ENCODE results near the gene NCBP3. TPM values are rescaled to one million over a fixed set of nuclear protein-coding genes. Genes with fewer than 3 reads are reported as not detected.

The NCBP3 gene
- total and polyA plus RNA-seq, 8 donors, result 7.6 to 40.6 (median 23.6) TPM

DNA sequence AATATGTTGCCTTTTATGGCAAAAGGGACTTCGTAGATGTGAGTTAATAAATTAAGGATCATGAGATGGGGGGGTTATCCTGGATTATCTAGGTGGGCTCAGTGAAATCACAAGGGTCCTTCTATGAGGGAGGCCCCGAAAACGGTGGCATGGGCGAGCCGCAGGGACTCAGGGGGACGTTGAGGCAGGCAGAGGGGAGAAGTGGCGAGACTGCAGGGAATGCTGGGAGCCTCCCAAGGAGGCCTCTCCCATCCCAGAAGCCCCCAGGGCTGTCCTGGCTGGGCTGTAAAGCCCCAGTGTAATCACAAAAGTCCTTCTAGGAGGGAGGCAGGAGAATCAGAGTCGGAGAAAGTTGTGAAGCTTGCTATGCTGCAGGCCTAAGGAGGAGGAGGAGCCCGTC lies 80.1 kb downstream of the NCBP3 start:
- H3K27ac ChIP-seq, result peak overlapping the region in 4 of 5 donors; percentile 14 to 34 (median 28)
- no peaks in the 10 kb centered on the region for H3K9me3 ChIP-seq
- intact Hi-C loops (cut with DNase I; ENCODE audit: low total_unique reads), result no loop called here
- 78 to 93% (median 89%) methylated on average over 9 of the region's 9 CpGs for WGBS, 5 donors
- H3K36me3 ChIP-seq, result no peaks in the 10 kb centered on the region
- no peak overlapping the region for H3K4me3 ChIP-seq
- DNase-seq, result no peak
- H3K4me1 ChIP-seq, result no peaks in the 10 kb centered on the region
- H3K27me3 ChIP-seq, result peaks cover 0 to 11% (median 0%) of the 10 kb centered on the region in 3 donors
- TF ChIP-seq POLR2A (IDR thresholded peaks at IDR 0.05) (no peak), EP300 (IDR thresholded peaks at IDR 0.05) (no peak), POLR2AphosphoS5 (IDR thresholded peaks at IDR 0.05) (no peak)
- TF ChIP-seq, protein P1, sequence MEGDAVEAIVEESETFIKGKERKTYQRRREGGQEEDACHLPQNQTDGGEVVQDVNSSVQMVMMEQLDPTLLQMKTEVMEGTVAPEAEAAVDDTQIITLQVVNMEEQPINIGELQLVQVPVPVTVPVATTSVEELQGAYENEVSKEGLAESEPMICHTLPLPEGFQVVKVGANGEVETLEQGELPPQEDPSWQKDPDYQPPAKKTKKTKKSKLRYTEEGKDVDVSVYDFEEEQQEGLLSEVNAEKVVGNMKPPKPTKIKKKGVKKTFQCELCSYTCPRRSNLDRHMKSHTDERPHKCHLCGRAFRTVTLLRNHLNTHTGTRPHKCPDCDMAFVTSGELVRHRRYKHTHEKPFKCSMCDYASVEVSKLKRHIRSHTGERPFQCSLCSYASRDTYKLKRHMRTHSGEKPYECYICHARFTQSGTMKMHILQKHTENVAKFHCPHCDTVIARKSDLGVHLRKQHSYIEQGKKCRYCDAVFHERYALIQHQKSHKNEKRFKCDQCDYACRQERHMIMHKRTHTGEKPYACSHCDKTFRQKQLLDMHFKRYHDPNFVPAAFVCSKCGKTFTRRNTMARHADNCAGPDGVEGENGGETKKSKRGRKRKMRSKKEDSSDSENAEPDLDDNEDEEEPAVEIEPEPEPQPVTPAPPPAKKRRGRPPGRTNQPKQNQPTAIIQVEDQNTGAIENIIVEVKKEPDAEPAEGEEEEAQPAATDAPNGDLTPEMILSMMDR (IDR thresholded peaks at IDR 0.05), result no peak

DNA sequence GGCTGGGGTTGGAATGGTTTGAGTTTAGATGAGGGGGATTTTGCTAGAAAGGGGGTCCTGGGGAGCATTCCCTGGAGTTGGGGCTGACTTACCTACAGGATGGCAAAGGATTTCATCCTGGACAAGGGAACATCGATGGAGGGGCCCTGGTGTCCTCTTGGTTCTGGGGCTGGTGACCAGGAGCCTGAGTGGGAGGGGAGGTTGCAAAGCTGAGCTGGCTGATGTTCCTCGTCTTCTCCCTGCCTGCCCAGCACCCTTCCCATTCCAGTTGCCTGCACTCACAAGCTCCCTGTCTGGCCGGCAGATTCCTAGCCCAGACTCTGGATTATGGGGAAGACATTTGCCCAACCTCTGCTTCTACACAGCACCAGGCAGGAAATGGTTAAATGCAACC lies 82.3 kb downstream of the NCBP3 start:
- Histone ChIP-seq H3K9me3 (peaks cover 0 to 11% (median 9%) of the 10 kb centered on the region in 4 donors), H3K4me1 (no peaks in the 10 kb centered on the region), H3K27ac (peak overlapping the region in 2 of 5 donors; percentile 42 to 46), H3K4me3 (no peak overlapping the region), H3K27me3 (peaks cover 0 to 11% (median 0%) of the 10 kb centered on the region in 3 donors), H3K36me3 (no peaks in the 10 kb centered on the region)
- WGBS, 5 donors, result 38 to 76% (median 58%) methylated on average over 2 to 3 of the region's 3 CpGs
- intact Hi-C loops (cut with DNase I; ENCODE audit: low total_unique reads), result no loop called here
- TF ChIP-seq EP300 (IDR thresholded peaks at IDR 0.05), result no peak
- TF ChIP-seq POLR2A (IDR thresholded peaks at IDR 0.05), result no peak
- TF ChIP-seq, protein P1 (IDR thresholded peaks at IDR 0.05), result no peak
- no peak for TF ChIP-seq POLR2AphosphoS5 (IDR thresholded peaks at IDR 0.05)
- no peak for DNase-seq

DNA sequence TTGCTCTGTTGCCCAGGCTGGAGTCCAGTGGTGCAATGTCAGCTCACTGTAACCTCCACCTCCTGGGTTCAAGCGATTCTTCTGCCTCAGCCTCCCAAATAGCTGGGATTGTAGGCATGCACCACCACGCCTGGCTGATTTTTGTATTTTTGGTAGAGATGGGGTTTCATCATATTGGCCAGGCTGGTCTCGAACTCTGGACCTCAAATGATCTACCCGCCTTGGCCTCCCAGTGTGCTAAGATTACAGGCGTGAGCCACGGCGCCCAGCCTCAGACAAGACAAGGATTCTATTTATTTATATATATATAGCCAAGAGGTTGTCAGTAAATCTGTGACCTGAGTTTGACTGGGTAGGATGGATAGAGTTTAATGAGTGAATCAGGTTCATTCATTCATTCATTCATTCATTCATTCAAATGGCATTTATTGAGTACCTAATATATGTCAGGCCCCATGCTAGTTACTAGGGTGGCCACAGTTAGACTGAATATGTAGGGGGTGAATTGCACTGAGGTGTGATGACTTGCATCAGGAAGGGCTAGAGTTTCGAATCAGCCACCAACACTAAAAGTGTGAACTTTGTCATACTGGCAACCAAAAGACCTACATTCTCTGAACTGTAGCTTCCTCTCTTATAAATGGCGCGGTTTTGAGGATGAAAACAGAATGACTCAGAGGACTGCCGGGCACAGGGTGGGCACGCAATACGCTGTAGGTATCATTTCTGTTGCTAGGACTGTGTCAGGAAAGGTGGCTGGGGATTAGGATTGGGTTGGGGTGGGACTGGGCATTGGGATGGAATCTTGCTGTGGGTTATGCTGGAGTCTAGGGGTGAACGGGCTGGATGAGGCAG lies 82.9 kb downstream of the NCBP3 start:
- TF ChIP-seq, protein P1 (IDR thresholded peaks at IDR 0.05), result no peak
- TF ChIP-seq POLR2AphosphoS5 (IDR thresholded peaks at IDR 0.05) (no peak), EP300 (IDR thresholded peaks at IDR 0.05) (no peak), POLR2A (IDR thresholded peaks at IDR 0.05) (no peak)
- intact Hi-C loops (cut with DNase I; ENCODE audit: low total_unique reads), result no loop called here

DNA sequence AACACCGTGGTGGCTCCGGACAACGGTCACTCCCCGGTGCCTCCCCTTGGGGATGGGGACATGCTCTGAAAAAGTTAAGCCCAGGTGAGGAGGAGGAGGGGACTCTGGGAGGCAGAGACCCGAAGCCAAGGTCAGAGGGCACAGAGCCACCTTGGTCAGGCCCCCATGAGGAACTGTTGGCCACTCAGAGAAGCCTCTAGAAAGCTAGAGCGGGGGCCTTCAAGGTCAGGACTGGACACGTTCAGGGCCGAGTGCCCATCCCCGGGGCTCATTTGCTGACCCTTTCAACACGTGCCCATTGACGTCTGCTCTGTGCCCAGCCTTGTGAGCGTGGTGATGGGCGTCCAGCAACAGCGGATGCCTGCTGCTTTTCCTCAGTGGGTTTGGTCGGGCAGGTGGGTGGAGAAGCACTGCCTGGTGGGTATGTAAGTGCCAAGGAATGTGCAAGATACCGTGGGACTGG lies 84.1 kb downstream of the NCBP3 start:
- H3K27me3 ChIP-seq, result peaks cover 0 to 11% (median 0%) of the 10 kb centered on the region in 3 donors
- intact Hi-C loops (cut with DNase I; ENCODE audit: low total_unique reads), result no loop called here
- no peaks in the 10 kb centered on the region for H3K36me3 ChIP-seq
- TF ChIP-seq, protein P1 (IDR thresholded peaks at IDR 0.05), result no peak
- no peak for TF ChIP-seq POLR2A (IDR thresholded peaks at IDR 0.05)
- no peak for TF ChIP-seq EP300 (IDR thresholded peaks at IDR 0.05)
- TF ChIP-seq POLR2AphosphoS5 (IDR thresholded peaks at IDR 0.05), result no peak
- peaks cover 0 to 11% (median 9%) of the 10 kb centered on the region in 4 donors for H3K9me3 ChIP-seq
- no peak for DNase-seq
- H3K4me3 ChIP-seq, result no peak overlapping the region
- 79 to 85% (median 81%) methylated on average over 13 to 16 of the region's 16 CpGs for WGBS, 5 donors
- H3K27ac ChIP-seq, result no peak overlapping the region
- H3K4me1 ChIP-seq, result no peaks in the 10 kb centered on the region

More for the DNA sequence above, 82.9 kb downstream of the NCBP3 start:
- no peak for DNase-seq
- Histone ChIP-seq H3K36me3 (no peaks in the 10 kb centered on the region), H3K4me1 (no peaks in the 10 kb centered on the region), H3K4me3 (no peak overlapping the region), H3K27me3 (peaks cover 0 to 11% (median 0%) of the 10 kb centered on the region in 3 donors), H3K9me3 (peaks cover 0 to 11% (median 9%) of the 10 kb centered on the region in 4 donors), H3K27ac (peak overlapping the region in 2 of 5 donors; percentile 42 to 46)
- WGBS, 5 donors, result 84 to 90% (median 88%) methylated on average over 14 of the region's 14 CpGs
